Uterus (tissue), 4 donors: Measurements from ENCODE around the gene PHLPP1. TPM values are rescaled to one million over a fixed set of nuclear protein-coding genes. Genes with fewer than 3 reads are reported as not detected.

Source experiments
- DNase-seq, 2 donors: peaks; one replicate each; pipeline ENCODE4 v3.0.0-alpha.2; 2019 to 2020
- H3K27ac ChIP-seq, 2 donors: fragments of 200-600 bp; sonication (generic); 1 replicate in 1 of 2; 2 replicates in 1 of 2; pipeline ENCODE4 v1.5.1; 2016 to 2018
- H3K27me3 ChIP-seq, 2 donors: fragments of 200-600 bp; sonication (generic); one replicate each; pipeline ENCODE4 v1.5.1; 2018 to 2019; ENCODE audit warnings: control low read depth in 1 of 2
- H3K36me3 ChIP-seq, 2 donors: fragments of 200-600 bp; sonication (generic); one replicate each; pipeline ENCODE4 v1.5.1; 2019; ENCODE audit warnings: control low read depth in 1 of 2
- H3K4me1 ChIP-seq, 2 donors: fragments of 200-600 bp; sonication (generic); one replicate each; pipeline ENCODE4 v1.5.1; 2018 to 2019; ENCODE audit warnings: control low read depth in 1 of 2
- H3K4me3 ChIP-seq, 2 donors: fragments of 200-600 bp; sonication (generic); 1 replicate in 1 of 2; 2 replicates in 1 of 2; pipeline ENCODE4 v1.5.1; 2018 to 2019; ENCODE audit warnings: mild to moderate bottlenecking in 1 of 2
- H3K9me3 ChIP-seq, 2 donors: fragments of 200-600 bp; sonication (generic); one replicate each; pipeline ENCODE4 v1.5.1; 2019; ENCODE audit warnings: control low read depth in 1 of 2
- CTCF ChIP-seq, 4 experiments: fragments of 200-600 bp in 2 of 4; fragments of 450-650 bp in 2 of 4; sonication (generic) in 2 of 4; IDR thresholded peaks; one replicate each; pipeline ENCODE4 v1.5.1; 2016 to 2019; ENCODE audit warnings: antibody characterized with exemption in 4 of 4, mild to moderate bottlenecking in 2 of 4, moderate library complexity in 1 of 4
- POLR2A ChIP-seq, 2 donors: fragments of 450-650 bp; IDR thresholded peaks; one replicate each; pipeline ENCODE4 v1.6.1; 2016; ENCODE audit warnings: antibody characterized with exemption in 2 of 2, mild to moderate bottlenecking in 1 of 2, moderate library complexity in 1 of 2
- intact Hi-C: fragments of 100-400 bp; cut with DNase I; formaldehyde crosslinking; loops from one replicate; pipeline ENCODE4 v1.15.1; 2023; ENCODE audit warnings: low total_unique reads
- total RNA-seq, 4 donors: library from RNA; depleted of rRNA in 3 of 4; stranded (reverse); fragments of >200 nt in 3 of 4; gene quantifications; one replicate each; pipeline versions ENCODE4 v1.1.0 to v1.2.4, GENCODE V29; 2014 to 2023
- donor health status: DM: yes; HTN: yes; CAD: no.

Gene PHLPP1
- total RNA-seq, 4 donors from 2014 or later = 10.6 to 32.4 (median 14.1) TPM

- H3K4me3 ChIP-seq = no peak overlapping the region
- DNase-seq = no peak
- H3K27me3 ChIP-seq = no peaks in the 10 kb centered on the region
- no peaks in the 10 kb centered on the region for H3K36me3 ChIP-seq
- H3K27ac ChIP-seq = no peak overlapping the region
- H3K4me1 ChIP-seq = no peaks in the 10 kb centered on the region
- no peak for TF ChIP-seq POLR2A (IDR thresholded peaks at IDR 0.05)
- TF ChIP-seq CTCF (IDR thresholded peaks at IDR 0.05) = no peak
- H3K9me3 ChIP-seq = no peaks in the 10 kb centered on the region
- intact Hi-C loops = no loop called here
These were observed 57.7 kb downstream of the PHLPP1 start for GRCh38 chr18:62772860-62773584.

GRCh38 chr18:62773691-62774090, 58.4 kb downstream of the PHLPP1 start:
- intact Hi-C loops = no loop called here
- TF ChIP-seq POLR2A (IDR thresholded peaks at IDR 0.05) (no peak), CTCF (IDR thresholded peaks at IDR 0.05) (no peak)
- Histone ChIP-seq H3K36me3 (no peaks in the 10 kb centered on the region), H3K9me3 (no peaks in the 10 kb centered on the region), H3K27me3 (no peaks in the 10 kb centered on the region), H3K4me1 (no peaks in the 10 kb centered on the region), H3K4me3 (no peak overlapping the region), H3K27ac (no peak overlapping the region)
- DNase-seq = no peak

DNA sequence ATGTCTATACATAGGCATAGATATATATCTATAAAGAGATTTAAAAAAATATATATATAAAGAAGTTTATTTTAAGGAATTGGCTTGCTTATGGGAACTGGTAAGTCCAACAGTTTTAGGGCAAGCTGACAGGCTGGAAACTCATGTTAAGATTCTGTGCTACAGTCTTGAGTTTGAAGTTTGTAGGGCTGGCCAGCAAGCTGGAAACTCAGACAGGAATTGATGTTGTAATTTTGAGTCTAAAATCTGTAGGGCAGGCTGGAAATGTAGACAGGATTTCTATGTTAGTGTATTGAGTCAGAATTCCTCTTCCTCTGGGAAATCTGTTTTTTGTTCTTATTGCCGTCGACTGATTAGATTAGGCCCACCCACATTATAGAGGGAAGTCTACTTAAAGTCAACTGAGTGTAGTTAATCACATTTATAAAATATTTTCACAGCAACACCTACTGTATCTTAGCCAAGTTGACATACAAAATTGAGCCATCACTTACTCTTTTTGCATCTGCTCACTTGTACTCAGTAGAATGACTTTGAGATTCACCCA, 60.8 kb downstream of the PHLPP1 start:
- Histone ChIP-seq H3K36me3 (no peaks in the 10 kb centered on the region), H3K4me3 (no peak overlapping the region), H3K27ac (no peak overlapping the region), H3K9me3 (no peaks in the 10 kb centered on the region), H3K4me1 (peaks cover 0 to 4% of the 10 kb centered on the region in 2 donors), H3K27me3 (no peaks in the 10 kb centered on the region)
- no peak for DNase-seq
- TF ChIP-seq POLR2A (IDR thresholded peaks at IDR 0.05) = no peak
- TF ChIP-seq CTCF (IDR thresholded peaks at IDR 0.05) = no peak
- intact Hi-C loops = no loop called here

- intact Hi-C loops = no loop called here
- TF ChIP-seq CTCF (IDR thresholded peaks at IDR 0.05) (no peak), POLR2A (IDR thresholded peaks at IDR 0.05) (no peak)
- H3K27ac ChIP-seq = no peak overlapping the region
These were observed 62.5 kb downstream of the PHLPP1 start for GRCh38 chr18:62777814-62778213.

More at GRCh38 chr18:62777814-62778213, 62.5 kb downstream of the PHLPP1 start:
- H3K9me3 ChIP-seq = no peaks in the 10 kb centered on the region
- H3K36me3 ChIP-seq = no peaks in the 10 kb centered on the region
- DNase-seq = no peak
- peaks cover 0 to 12% of the 10 kb centered on the region in 2 donors for H3K4me1 ChIP-seq
- no peak overlapping the region for H3K4me3 ChIP-seq
- H3K27me3 ChIP-seq = no peaks in the 10 kb centered on the region
